IMR-90 (cell line): ENCODE measurements around the gene DEPDC5. TPM values are rescaled to one million over a fixed set of nuclear protein-coding genes. Genes with fewer than 3 reads are reported as not detected.

ENCODE experiments used
- ATAC-seq: fragments of 200-7000 bp; cut with Tn5 transposase; 2 replicates; pipeline ENCODE4 v1.9.1; 2020; ENCODE audit warnings: low read depth, mild to moderate bottlenecking, moderate library complexity
- BruUV-seq: library from RNA; stranded (reverse); fragments of 400-500 nt; replicated peaks from 2 replicates; lab custom pipeline; 2021; lab: Mats Ljungman, UMichigan
- CTCF ChIA-PET: fragments of 300-600 bp; formaldehyde crosslinking; extraction: SDS; loops from one replicate; lab custom pipeline; 2021; ENCODE audit warnings: antibody characterized with exemption; lab: Yijun Ruan, JAX
- POLR2A ChIA-PET: fragments of 300-600 bp; sonication (Branson Sonifier 250); formaldehyde crosslinking; loops from one replicate; lab custom pipeline; 2022; ENCODE audit warnings: antibody characterized with exemption; ENCODE audit not compliant: unreplicated experiment; lab: Charles Lee
- DNase-seq: peaks from one replicate; pipeline ENCODE4 v3.0.0; 2013
- H2AFZ ChIP-seq: replicated peaks from 2 replicates; pipeline ENCODE3; 2013; ENCODE audit warnings: low read length, mild to moderate bottlenecking; ENCODE audit not compliant: poor library complexity
- H2AK5ac ChIP-seq: 2 replicates; pipeline ENCODE4 v1.6.1; 2013; ENCODE audit warnings: low read depth, low read length, inconsistent platforms
- H2AK9ac ChIP-seq: replicated peaks from 2 replicates; pipeline ENCODE3; 2013; ENCODE audit warnings: mild to moderate bottlenecking, low read depth, low read length, moderate library complexity; ENCODE audit not compliant: poor library complexity
- H2BK120ac ChIP-seq: 2 replicates; pipeline ENCODE4 v1.6.1; 2013; ENCODE audit warnings: low read depth, low read length, inconsistent platforms
- H2BK15ac ChIP-seq: 3 replicates; pipeline ENCODE4 v1.6.1; 2013; ENCODE audit warnings: low read depth, low read length, inconsistent platforms
- H2BK20ac ChIP-seq: 2 replicates; pipeline ENCODE4 v1.6.1; 2013; ENCODE audit warnings: low read depth, mild to moderate bottlenecking, inconsistent platforms, low read length, moderate library complexity
- H2BK5ac ChIP-seq: 2 replicates; pipeline ENCODE4 v1.6.1; 2013; ENCODE audit warnings: mild to moderate bottlenecking, low read depth, low read length, inconsistent platforms; ENCODE audit not compliant: poor library complexity, severe bottlenecking
- H3K14ac ChIP-seq: replicated peaks from 2 replicates; pipeline ENCODE4 v1.6.1; 2013; ENCODE audit warnings: low read depth, low read length, inconsistent platforms
- H3K18ac ChIP-seq: 2 replicates; pipeline ENCODE4 v1.6.1; 2013; ENCODE audit warnings: low read depth, low read length, control low read depth
- H3K23ac ChIP-seq: 2 replicates; pipeline ENCODE4 v1.6.1; 2013; ENCODE audit warnings: low read depth, low read length, inconsistent platforms
- H3K27ac ChIP-seq: 2 replicates; pipeline ENCODE4 v1.5.1; 2013; ENCODE audit warnings: mild to moderate bottlenecking, control low read depth, low read length; ENCODE audit not compliant: insufficient read depth
- H3K27me3 ChIP-seq: 2 replicates; pipeline ENCODE4 v1.6.1; 2013; ENCODE audit warnings: low read length; ENCODE audit not compliant: control insufficient read depth, insufficient read depth
- H3K36me3 ChIP-seq: 2 replicates; pipeline ENCODE4 v1.6.1; 2013; ENCODE audit warnings: low read length, mixed read lengths; ENCODE audit not compliant: control insufficient read depth, insufficient read depth
- H3K4ac ChIP-seq: 2 replicates; pipeline ENCODE4 v1.6.1; 2013; ENCODE audit warnings: low read depth, low read length, inconsistent platforms
- H3K4me1 ChIP-seq: 2 replicates; pipeline ENCODE4 v1.6.1; 2013; ENCODE audit warnings: low read length, mixed read lengths; ENCODE audit not compliant: control insufficient read depth, insufficient read depth
- H3K4me2 ChIP-seq: 2 replicates; pipeline ENCODE4 v1.6.1; 2013; ENCODE audit warnings: low read depth, mild to moderate bottlenecking, control low read depth, low read length, moderate library complexity
- H3K4me3 ChIP-seq: 2 replicates; pipeline ENCODE4 v1.5.1; 2013; ENCODE audit warnings: low read depth, mild to moderate bottlenecking, control low read depth, low read length, moderate library complexity; ENCODE audit not compliant: insufficient read depth
- H3K56ac ChIP-seq: 2 replicates; pipeline ENCODE4 v1.6.1; 2013; ENCODE audit warnings: low read length, inconsistent platforms; ENCODE audit not compliant: insufficient read depth; ENCODE audit errors: extremely low read depth
- H3K79me1 ChIP-seq, 2 experiments: 2 replicates each; pipeline ENCODE4 v1.6.1; 2013; ENCODE audit warnings: low read length in 2 of 2, inconsistent platforms in 1 of 2, low read depth in 1 of 2
- H3K9ac ChIP-seq: 2 replicates; pipeline ENCODE4 v1.6.1; 2013; ENCODE audit warnings: low read depth, low read length, control low read depth
- H3K9me1 ChIP-seq: 2 replicates; pipeline ENCODE4 v1.6.1; 2013; ENCODE audit warnings: low read length, inconsistent platforms; ENCODE audit not compliant: insufficient read depth
- H3K9me3 ChIP-seq: 2 replicates; pipeline ENCODE4 v1.6.1; 2013; ENCODE audit warnings: low read length; ENCODE audit not compliant: control insufficient read depth, insufficient read depth
- H4K20me1 ChIP-seq: 2 replicates; pipeline ENCODE4 v1.6.1; 2013; ENCODE audit warnings: low read length, inconsistent platforms; ENCODE audit not compliant: insufficient read depth
- H4K5ac ChIP-seq: 2 replicates; pipeline ENCODE4 v1.6.1; 2013; ENCODE audit warnings: mild to moderate bottlenecking, low read depth, low read length, control low read depth
- H4K8ac ChIP-seq, 2 experiments: 2 replicates each; pipeline ENCODE4 v1.6.1; 2013; ENCODE audit warnings: low read depth in 2 of 2, low read length in 2 of 2, control low read depth in 1 of 2, inconsistent platforms in 1 of 2
- H4K91ac ChIP-seq: 2 replicates; pipeline ENCODE4 v1.6.1; 2013; ENCODE audit warnings: low read depth, low read length, inconsistent platforms; ENCODE audit not compliant: insufficient read depth
- CEBPB ChIP-seq: IDR thresholded peaks from 2 replicates; pipeline ENCODE4 v1.6.1; 2012; ENCODE audit warnings: low read depth, low read length, improper control_type of control experiment
- MAFK ChIP-seq: IDR thresholded peaks from 2 replicates; pipeline ENCODE4 v1.6.1; 2012; ENCODE audit warnings: low read depth, low read length, improper control_type of control experiment
- RCOR1 ChIP-seq: IDR thresholded peaks from 2 replicates; pipeline ENCODE4 v1.6.1; 2012; ENCODE audit warnings: mild to moderate bottlenecking, low read length, improper control_type of control experiment; ENCODE audit not compliant: insufficient replicate concordance
- RFX5 ChIP-seq: IDR thresholded peaks from 2 replicates; pipeline ENCODE4 v1.8.0; 2012; ENCODE audit warnings: low read depth, mild to moderate bottlenecking, low read length, moderate library complexity
- WGBS, 2 experiments: methylation state at CpG; one replicate each; pipeline versions ENCODE4 v1.1.5 to v1.1.7; 2013; ENCODE audit warnings: missing lambda C conversion rate in 2 of 2; ENCODE audit not compliant: insufficient read length in 1 of 2; ENCODE audit errors: extremely low coverage in 2 of 2; 5-methylcytosine and 5-hydroxymethylcytosine counted together
- dilution Hi-C: fragments of 300-500 bp; cut with HindIII; formaldehyde crosslinking; loops from one replicate; pipeline ENCODE4 v1.14.3; 2018; ENCODE audit warnings: low sequenced_read_pairs; ENCODE audit not compliant: unreplicated experiment
- in situ Hi-C: fragments of 300-500 bp; cut with MboI; formaldehyde crosslinking; loops from 3 replicates; pipeline ENCODE4 v1.14.3; 2019; ENCODE audit warnings: low sequenced_read_pairs, inconsistent platforms, mixed read lengths
- intact Hi-C: fragments of 100-400 bp; cut with micrococcal nuclease; formaldehyde crosslinking; loops from 2 replicates; pipeline ENCODE4 v1.10.0; 2022
- polyA plus RNA-seq, 3 experiments: library from polyadenylated mRNA; depleted of rRNA; stranded (reverse); fragments of >200 nt; gene quantifications; 2 replicates each; pipeline ENCODE4 v1.2.3, GENCODE V29; 2012; ENCODE audit warnings: low replicate concordance in 1 of 3
- total RNA-seq: library from RNA; depleted of rRNA; stranded (reverse); fragments of >200 nt; gene quantifications from 2 replicates; pipeline ENCODE4 v1.2.3, GENCODE V29; 2012
- TF ChIP-seq, protein P1 (sequence below): fragments of 150-350 bp; IDR thresholded peaks from 2 replicates; pipeline ENCODE4 v1.6.1; 2017; ENCODE audit warnings: mild to moderate bottlenecking, antibody characterized with exemption, low read length, low read depth

DEPDC5 gene
- total and polyA plus RNA-seq, 2 of the 4 experiments (the other 2 are of a cell fraction) = 6.6 to 12.9 TPM

- no peak overlapping the region for H3K4me2 ChIP-seq
- ChIA-PET CTCF (no interaction called here), POLR2A (no interaction called here)
- peaks cover 3% of the 10 kb centered on the region for H3K4me1 ChIP-seq
- no peak overlapping the region for H3K4ac ChIP-seq
- no peak overlapping the region for H2AFZ ChIP-seq
- no peak overlapping the region for H2BK5ac ChIP-seq
- no peak overlapping the region for H3K14ac ChIP-seq
- H4K20me1 ChIP-seq = peaks cover 5% of the 10 kb centered on the region
- no peak overlapping the region for H2BK20ac ChIP-seq
- no peaks in the 10 kb centered on the region for H3K9me3 ChIP-seq
- no peak for DNase-seq
- H3K18ac ChIP-seq = no peak overlapping the region
- no peak overlapping the region for H3K4me3 ChIP-seq
- no peak overlapping the region for H3K9ac ChIP-seq
- peaks cover 11% of the 10 kb centered on the region for H3K27me3 ChIP-seq
- intact Hi-C loops = no loop called here
- no TSS peak for BruUV-seq
- ATAC-seq = no peak
- no peak overlapping the region for H4K8ac ChIP-seq
- no peak overlapping the region for H4K91ac ChIP-seq
- H2AK9ac ChIP-seq = no peak overlapping the region
- H3K56ac ChIP-seq = no peak overlapping the region
- H2BK15ac ChIP-seq = no peak overlapping the region
- dilution Hi-C loops = no loop called here
- H3K36me3 ChIP-seq = no peaks in the 10 kb centered on the region; the same call in 1 of the 2 replicates
- H3K9me1 ChIP-seq = peaks cover 7% of the 10 kb centered on the region; the same call in 1 of the 2 replicates
- no peak overlapping the region for H3K27ac ChIP-seq
- H3K23ac ChIP-seq = no peak overlapping the region
- in situ Hi-C loops = loop anchor here (10.0 kb wide), 1 partner anchor 186 kb away; the partner anchor contains the start of genes DEPDC5 and PRR14L
- H3K79me1 ChIP-seq = peaks cover 0 to 6% of the 10 kb centered on the region in 2 experiments; a peak in 2 of 4 replicates
- TF ChIP-seq RFX5 (no peak), MAFK (no peak), RCOR1 (no peak), CEBPB (no peak)
- TF ChIP-seq, protein P1, sequence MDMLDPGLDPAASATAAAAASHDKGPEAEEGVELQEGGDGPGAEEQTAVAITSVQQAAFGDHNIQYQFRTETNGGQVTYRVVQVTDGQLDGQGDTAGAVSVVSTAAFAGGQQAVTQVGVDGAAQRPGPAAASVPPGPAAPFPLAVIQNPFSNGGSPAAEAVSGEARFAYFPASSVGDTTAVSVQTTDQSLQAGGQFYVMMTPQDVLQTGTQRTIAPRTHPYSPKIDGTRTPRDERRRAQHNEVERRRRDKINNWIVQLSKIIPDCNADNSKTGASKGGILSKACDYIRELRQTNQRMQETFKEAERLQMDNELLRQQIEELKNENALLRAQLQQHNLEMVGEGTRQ = no peak
- no peak overlapping the region for H2BK120ac ChIP-seq
- no peak overlapping the region for H4K5ac ChIP-seq
- WGBS, 2 experiments = 92% methylated on average over 2 of the region's 9 CpGs; no CpG with 5 or more reads in 1 of the 2 experiments
- no peak overlapping the region for H2AK5ac ChIP-seq
These were observed 186.7 kb downstream of the DEPDC5 start for GRCh38 chr22:31940506-31940905.
